Fibroblast of villous mesenchyme (primary cell): ENCODE results near the gene YTHDC1. TPM values are rescaled to one million over a fixed set of nuclear protein-coding genes. Genes with fewer than 3 reads are reported as not detected.
"Not testable (repeated sequence)": the region's sequence is repeated elsewhere in the genome, so short reads cannot be mapped to it uniquely, and the experiment has no call there.

ENCODE experiments used
- DNase-seq: peaks from one replicate; pipeline ENCODE4 v3.0.0-alpha.2; 2010; ENCODE audit warnings: low read depth
- H3K4me3 ChIP-seq: 2 replicates; pipeline ENCODE4 v1.5.1; 2011; ENCODE audit warnings: low read depth, mild to moderate bottlenecking, low read length
- CTCF ChIP-seq: IDR thresholded peaks from 2 replicates; pipeline ENCODE4 v1.5.1; 2012; ENCODE audit warnings: low read depth, mild to moderate bottlenecking, low read length; ENCODE audit not compliant: insufficient read depth
- total RNA-seq: library from RNA; depleted of rRNA; stranded (reverse); fragments of >200 nt; gene quantifications from 2 replicates; pipeline ENCODE4 v1.2.3, GENCODE V29; 2012

Gene YTHDC1
- total RNA-seq, 1 donor: 43.2 TPM

- H3K4me3 ChIP-seq: no peak overlapping the region
- TF ChIP-seq CTCF: no peak
- DNase-seq: no peak
These were observed 66.8 kb downstream of the YTHDC1 start for GRCh38 chr4:68283095-68283494.

- not testable (repeated sequence) for DNase-seq, H3K4me3 ChIP-seq
These were observed 67.8 kb downstream of the YTHDC1 start for GRCh38 chr4:68281796-68282740.

- H3K4me3 ChIP-seq: no peak overlapping the region
- no peak for DNase-seq
- no peak for TF ChIP-seq CTCF
These were observed 71.9 kb downstream of the YTHDC1 start for GRCh38 chr4:68278029-68278428.

GRCh38 chr4:68277627-68278026 is 72.3 kb downstream of the YTHDC1 start:
- H3K4me3 ChIP-seq: no peak overlapping the region
- no peak for TF ChIP-seq CTCF
- DNase-seq: no peak

- TF ChIP-seq CTCF: no peak
- H3K4me3 ChIP-seq: no peak overlapping the region
- DNase-seq: no peak
These were observed 77.0 kb downstream of the YTHDC1 start for GRCh38 chr4:68272860-68273259.

GRCh38 chr4:68272380-68272779 is 77.5 kb downstream of the YTHDC1 start:
- H3K4me3 ChIP-seq: peak overlapping the region; percentile 49
- no peak for TF ChIP-seq CTCF
- DNase-seq: peak; percentile 6

GRCh38 chr4:68271851-68272357 is 78.0 kb downstream of the YTHDC1 start:
- peak; percentile 75 for TF ChIP-seq CTCF
- peak overlapping the region; percentile 49 for H3K4me3 ChIP-seq
- peak; percentile 79 for DNase-seq
